Neuronal stem cell (in vitro differentiated cells): ENCODE results near the gene HPCAL1.

Experiments used
- DNase-seq: peaks from one replicate; pipeline ENCODE4 v3.0.0-alpha.2; 2013; ENCODE audit warnings: low spot score
- H2AFZ ChIP-seq: one replicate; pipeline ENCODE4 v1.6.1; 2013; ENCODE audit warnings: mild to moderate bottlenecking, low read length, inconsistent platforms
- H2AK5ac ChIP-seq: 2 replicates; pipeline ENCODE4 v1.6.1; 2013; ENCODE audit warnings: low read depth, mild to moderate bottlenecking, inconsistent platforms, low read length, moderate library complexity, mixed read lengths
- H2BK120ac ChIP-seq: 2 replicates; pipeline ENCODE4 v1.6.1; 2013; ENCODE audit warnings: low read depth, mild to moderate bottlenecking, inconsistent platforms, low read length, moderate library complexity, mixed read lengths
- H2BK12ac ChIP-seq: one replicate; pipeline ENCODE4 v1.6.1; 2013; ENCODE audit warnings: low read length, inconsistent platforms
- H2BK15ac ChIP-seq: 2 replicates; pipeline ENCODE4 v1.6.1; 2013; ENCODE audit warnings: mild to moderate bottlenecking, low read length, inconsistent platforms, mixed read lengths
- H2BK5ac ChIP-seq: one replicate; pipeline ENCODE4 v1.6.1; 2013; ENCODE audit warnings: inconsistent platforms, mild to moderate bottlenecking, low read length, moderate library complexity
- H3K14ac ChIP-seq: one replicate; pipeline ENCODE4 v1.6.1; 2013; ENCODE audit warnings: low read length, inconsistent platforms
- H3K18ac ChIP-seq: 2 replicates; pipeline ENCODE4 v1.6.1; 2013; ENCODE audit warnings: low read length, inconsistent platforms
- H3K23ac ChIP-seq: 2 replicates; pipeline ENCODE4 v1.6.1; 2013; ENCODE audit warnings: low read depth, mild to moderate bottlenecking, mixed read lengths, low read length, inconsistent platforms; ENCODE audit not compliant: poor library complexity
- H3K27ac ChIP-seq: replicated peaks from 3 replicates; pipeline ENCODE4 v1.5.1; 2013; ENCODE audit warnings: low read length, inconsistent platforms
- H3K27me3 ChIP-seq, 3 experiments: 2 replicates each; pipeline ENCODE4 v1.6.1; 2013; ENCODE audit warnings: low read length in 3 of 3, mild to moderate bottlenecking in 2 of 3, inconsistent platforms in 1 of 3, low read depth in 1 of 3, mixed read lengths in 1 of 3, moderate library complexity in 1 of 3; ENCODE audit not compliant: control insufficient read depth in 3 of 3, insufficient read depth in 3 of 3
- H3K36me3 ChIP-seq, 2 donors: replicated peaks in 1 of 2; 2 replicates each; pipeline ENCODE4 v1.6.1; 2013; ENCODE audit warnings: low read length in 2 of 2; ENCODE audit not compliant: control insufficient read depth in 2 of 2, insufficient read depth in 2 of 2
- H3K4ac ChIP-seq: 2 replicates; pipeline ENCODE4 v1.6.1; 2013; ENCODE audit warnings: inconsistent platforms, mild to moderate bottlenecking, low read length, moderate library complexity
- H3K4me1 ChIP-seq, 2 donors: 1 replicate in 1 of 2; 2 replicates in 1 of 2; pipeline ENCODE4 v1.6.1; 2013; ENCODE audit warnings: low read length in 2 of 2, low read depth in 1 of 2; ENCODE audit not compliant: control insufficient read depth in 2 of 2, insufficient read depth in 1 of 2
- H3K4me2 ChIP-seq: one replicate; pipeline ENCODE4 v1.6.1; 2013; ENCODE audit warnings: mild to moderate bottlenecking, low read length, inconsistent platforms; ENCODE audit not compliant: insufficient read depth, poor library complexity, severe bottlenecking
- H3K4me3 ChIP-seq, 2 donors: 2 replicates each; pipeline ENCODE4 v1.5.1; 2013; ENCODE audit warnings: low read length in 2 of 2, mild to moderate bottlenecking in 2 of 2, inconsistent platforms in 1 of 2, moderate library complexity in 1 of 2
- H3K79me1 ChIP-seq: one replicate; pipeline ENCODE4 v1.6.1; 2013; ENCODE audit warnings: low read depth, mild to moderate bottlenecking, inconsistent platforms, low read length, moderate library complexity
- H3K9ac ChIP-seq: one replicate; pipeline ENCODE4 v1.6.1; 2013; ENCODE audit warnings: mild to moderate bottlenecking, low read depth, low read length, inconsistent platforms; ENCODE audit not compliant: poor library complexity
- H3K9me3 ChIP-seq, 2 donors: replicated peaks in 1 of 2; 2 replicates each; pipeline versions ENCODE3 to v1.6.1; 2013; ENCODE audit warnings: low read length in 2 of 2, mild to moderate bottlenecking in 2 of 2, inconsistent platforms in 1 of 2, low read depth in 1 of 2, mixed read lengths in 1 of 2, moderate library complexity in 1 of 2; ENCODE audit not compliant: control insufficient read depth in 2 of 2, insufficient read depth in 1 of 2
- H4K8ac ChIP-seq: one replicate; pipeline ENCODE4 v1.6.1; 2013; ENCODE audit warnings: low read depth, mild to moderate bottlenecking, inconsistent platforms, low read length, moderate library complexity
- H4K91ac ChIP-seq: one replicate; pipeline ENCODE4 v1.6.1; 2013; ENCODE audit warnings: low read length, low read depth, mild to moderate bottlenecking, inconsistent platforms; ENCODE audit not compliant: poor library complexity
- WGBS, 2 donors: extraction: QIAGEN DNeasy Blood & Tissue Kit; methylation state at CpG; one replicate each; pipeline ENCODE4 v1.1.7; 2013; ENCODE audit warnings: missing lambda C conversion rate in 2 of 2, mixed read lengths in 1 of 2; ENCODE audit not compliant: insufficient read length in 2 of 2, insufficient replicate concordance in 1 of 2; ENCODE audit errors: extremely low coverage in 2 of 2; 5-methylcytosine and 5-hydroxymethylcytosine counted together

Gene HPCAL1

GRCh38 chr2:10370390-10370789 lies 67.7 kb downstream of the HPCAL1 start:
- WGBS, 2 donors, result no CpG with 5 or more reads among the region's 1 CpG

DNA sequence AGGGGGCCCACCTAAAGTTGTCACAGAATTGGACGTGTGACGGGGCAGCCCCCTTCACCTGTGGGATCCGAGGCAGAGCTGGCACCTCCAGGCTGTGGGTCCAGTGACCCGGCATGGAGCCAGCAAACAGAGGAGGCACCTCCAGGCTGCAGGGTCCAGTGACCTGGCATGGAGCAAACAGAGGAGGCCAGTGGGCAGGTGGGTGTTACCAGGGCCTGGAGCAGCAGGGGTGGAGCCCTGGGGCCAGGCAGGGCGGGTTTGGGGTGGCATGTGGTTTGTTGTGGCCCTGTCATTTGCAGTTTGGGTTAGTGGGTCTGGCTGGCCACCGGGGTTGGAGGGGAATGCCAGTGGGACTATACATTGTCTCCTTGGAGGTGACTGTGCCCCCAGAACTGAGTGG lies 68.2 kb downstream of the HPCAL1 start:
- Histone ChIP-seq H3K14ac (peak overlapping the region; percentile 11), H3K9me3 (peaks cover 0 to 4% of the 10 kb centered on the region in 2 donors), H3K27ac (no peak overlapping the region), H3K4ac (peak overlapping the region; percentile 78), H3K18ac (peak overlapping the region; percentile 81), H3K9ac (no peak overlapping the region), H4K91ac (no peak overlapping the region), H3K23ac (peak overlapping the region; percentile 21), H4K8ac (no peak overlapping the region), H2AK5ac (peak overlapping the region; percentile 99), H2BK15ac (peak overlapping the region; percentile 68), H2AFZ (no peak overlapping the region), H2BK5ac (peak overlapping the region; percentile 55), H3K27me3 (peaks cover 0 to 2% (median 0%) of the 10 kb centered on the region in 3 experiments), H3K36me3 (no peaks in the 10 kb centered on the region), H2BK12ac (no peak overlapping the region), H3K4me1 (peaks cover 17 to 23% of the 10 kb centered on the region in 2 donors), H3K79me1 (peaks cover 3% of the 10 kb centered on the region), H2BK120ac (no peak overlapping the region), H3K4me3 (no peak overlapping the region), H3K4me2 (no peak overlapping the region)
- DNase-seq, result no peak
- WGBS, 2 donors, result no CpG with 5 or more reads among the region's 6 CpGs

More at GRCh38 chr2:10370390-10370789, 67.7 kb downstream of the HPCAL1 start:
- no peak for DNase-seq
- peaks cover 3% of the 10 kb centered on the region for H3K79me1 ChIP-seq
- no peak overlapping the region for H2AFZ ChIP-seq
- no peak overlapping the region for H3K4ac ChIP-seq
- peaks cover 14 to 19% of the 10 kb centered on the region in 2 donors for H3K4me1 ChIP-seq
- peaks cover 0 to 2% (median 0%) of the 10 kb centered on the region in 3 experiments for H3K27me3 ChIP-seq
- H3K9ac ChIP-seq, result no peak overlapping the region
- H3K9me3 ChIP-seq, result peaks cover 0 to 4% of the 10 kb centered on the region in 2 donors
- no peak overlapping the region for H2BK15ac ChIP-seq
- H4K8ac ChIP-seq, result no peak overlapping the region
- H3K23ac ChIP-seq, result no peak overlapping the region
- H3K18ac ChIP-seq, result peak overlapping the region; percentile 81
- no peaks in the 10 kb centered on the region for H3K36me3 ChIP-seq
- H4K91ac ChIP-seq, result no peak overlapping the region
- H2BK5ac ChIP-seq, result no peak overlapping the region
- no peak overlapping the region for H3K4me2 ChIP-seq
- H3K27ac ChIP-seq, result no peak overlapping the region
- H2BK12ac ChIP-seq, result no peak overlapping the region
- H2BK120ac ChIP-seq, result no peak overlapping the region
- H3K14ac ChIP-seq, result peak overlapping the region; percentile 11
- H2AK5ac ChIP-seq, result peak overlapping the region; percentile 99
- H3K4me3 ChIP-seq, result no peak overlapping the region

DNA sequence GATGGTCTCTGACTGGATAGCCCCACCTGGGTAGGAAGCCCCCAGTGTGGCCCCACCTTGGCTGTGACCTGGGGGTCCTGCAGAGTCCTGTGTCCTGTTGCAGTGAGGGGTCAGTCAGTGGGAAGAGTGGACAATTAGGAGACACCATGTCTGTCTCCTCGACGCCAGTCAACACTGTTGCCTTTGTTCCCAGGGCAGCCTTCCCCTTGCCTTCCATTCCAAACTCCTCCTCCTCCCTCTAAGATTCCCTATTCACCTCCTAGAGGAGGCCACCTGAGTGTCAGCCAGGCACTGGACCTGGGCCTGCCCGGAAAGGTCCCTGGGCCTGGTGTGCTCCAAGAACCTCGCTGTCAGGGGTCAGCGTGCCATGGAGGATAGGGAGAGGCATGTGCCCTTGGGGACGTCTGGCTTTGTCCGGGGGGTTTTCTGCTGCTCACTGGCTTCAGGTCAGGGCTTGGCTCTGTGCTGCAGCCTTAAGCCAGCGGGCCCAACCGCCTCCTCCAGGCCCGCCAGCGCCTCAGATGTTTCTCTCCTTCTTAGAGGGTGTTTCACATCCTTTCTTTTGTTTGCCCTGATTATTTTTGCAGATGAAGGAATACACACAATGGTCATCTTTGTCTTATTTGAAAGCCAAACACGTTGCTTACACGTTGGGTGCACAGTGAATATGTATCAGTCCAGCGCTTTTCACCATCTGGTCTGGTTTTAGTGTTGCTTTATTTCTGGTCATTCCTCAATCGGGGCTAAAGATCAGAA lies 68.9 kb downstream of the HPCAL1 start:
- H3K36me3 ChIP-seq, result no peaks in the 10 kb centered on the region
- H3K9ac ChIP-seq, result no peak overlapping the region
- H2AFZ ChIP-seq, result peak overlapping the region; percentile 38
- no CpG with 5 or more reads among the region's 15 CpGs for WGBS, 2 donors
- H3K4me3 ChIP-seq, result no peak overlapping the region
- H3K4me1 ChIP-seq, result peaks cover 20 to 24% of the 10 kb centered on the region in 2 donors
- H2BK120ac ChIP-seq, result no peak overlapping the region
- peak overlapping the region; percentile 99 for H2AK5ac ChIP-seq
- peak overlapping the region; percentile 55 for H3K18ac ChIP-seq
- peak overlapping the region; percentile 11 for H2BK15ac ChIP-seq
- H3K27me3 ChIP-seq, result peaks cover 0 to 2% (median 0%) of the 10 kb centered on the region in 3 experiments
- no peak overlapping the region for H4K8ac ChIP-seq
- DNase-seq, result no peak
- no peak overlapping the region for H3K4ac ChIP-seq
- H2BK5ac ChIP-seq, result peak overlapping the region; percentile 55
- no peak overlapping the region for H3K23ac ChIP-seq
- no peak overlapping the region for H3K27ac ChIP-seq
- no peak overlapping the region for H3K14ac ChIP-seq
- no peak overlapping the region for H3K4me2 ChIP-seq
- H4K91ac ChIP-seq, result no peak overlapping the region
- H3K9me3 ChIP-seq, result peaks cover 0 to 4% of the 10 kb centered on the region in 2 donors
- peaks cover 3% of the 10 kb centered on the region for H3K79me1 ChIP-seq
- no peak overlapping the region for H2BK12ac ChIP-seq

- H2BK120ac ChIP-seq, result peak overlapping the region; percentile 19
- H3K9me3 ChIP-seq, result peaks cover 0 to 4% of the 10 kb centered on the region in 2 donors
- peak overlapping the region; percentile 37 for H3K23ac ChIP-seq
- H3K4me3 ChIP-seq, result no peak overlapping the region
- H3K36me3 ChIP-seq, result no peaks in the 10 kb centered on the region
- H2AK5ac ChIP-seq, result peak overlapping the region; percentile 65
- H4K8ac ChIP-seq, result no peak overlapping the region
- no CpG with 5 or more reads among the region's 20 CpGs for WGBS, 2 donors
- H3K4me1 ChIP-seq, result peaks cover 20 to 24% of the 10 kb centered on the region in 2 donors
- no peak overlapping the region for H3K14ac ChIP-seq
- peaks cover 0 to 2% (median 0%) of the 10 kb centered on the region in 3 experiments for H3K27me3 ChIP-seq
- H2BK15ac ChIP-seq, result peak overlapping the region; percentile 38
- H2AFZ ChIP-seq, result no peak overlapping the region
- DNase-seq, result no peak
- H3K4me2 ChIP-seq, result no peak overlapping the region
- H4K91ac ChIP-seq, result no peak overlapping the region
- peak overlapping the region; percentile 5 for H2BK5ac ChIP-seq
- no peak overlapping the region for H2BK12ac ChIP-seq
- H3K27ac ChIP-seq, result no peak overlapping the region
- peak overlapping the region; percentile 81 for H3K18ac ChIP-seq
- H3K4ac ChIP-seq, result peak overlapping the region; percentile 4
- no peak overlapping the region for H3K9ac ChIP-seq
- H3K79me1 ChIP-seq, result peaks cover 3% of the 10 kb centered on the region
Measured at GRCh38 chr2:10372203-10372861, 69.6 kb downstream of the HPCAL1 start.
